ENCODE results near the gene PSME2.

DNA sequence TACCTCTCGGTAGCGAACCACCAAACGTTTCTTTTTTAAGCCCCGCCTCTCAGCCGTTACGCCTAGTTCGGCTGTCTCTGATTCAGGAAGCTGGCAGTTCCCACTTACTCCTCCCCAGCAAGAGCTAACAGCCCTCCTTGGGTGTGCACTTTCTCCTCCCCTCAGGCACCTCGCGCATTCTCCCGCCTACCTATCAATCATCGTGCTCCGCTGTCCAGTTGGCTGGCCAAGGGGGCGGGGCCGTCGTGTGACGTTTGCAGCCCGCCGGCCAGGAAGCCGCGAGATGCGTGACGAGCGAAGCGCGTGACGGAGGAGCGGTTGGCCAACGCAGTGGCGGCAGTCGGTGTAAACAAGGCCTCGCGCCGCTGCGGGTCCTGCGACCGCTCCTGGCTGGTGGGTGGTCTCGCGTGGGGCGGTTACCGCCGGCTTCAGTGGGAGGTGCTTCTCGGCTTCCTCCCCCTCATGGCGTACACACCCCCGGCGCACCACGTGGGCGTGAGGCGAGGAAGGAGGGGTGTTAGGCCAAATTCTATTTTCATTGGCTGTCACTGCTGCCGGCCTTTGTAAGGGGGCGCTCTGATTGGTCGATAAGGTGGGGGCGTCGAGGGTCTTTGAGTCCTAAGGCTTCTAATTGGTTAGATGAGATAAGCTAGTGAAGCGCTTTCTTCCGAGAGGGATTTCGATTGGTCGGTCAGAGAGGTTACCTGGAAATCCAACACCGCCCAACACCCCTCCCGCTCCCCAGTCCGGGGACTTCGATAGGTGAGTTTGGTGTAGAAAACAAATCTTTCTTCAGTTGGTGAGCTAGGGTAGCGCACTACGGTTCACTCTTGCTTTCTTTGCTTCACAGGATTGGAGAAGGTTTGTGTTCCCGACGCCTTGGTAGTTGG is 31.6 kb downstream of the PSME2 start, which contains the start of the genes DCAF11 and NRL:
- TF ChIP-seq, protein P1, sequence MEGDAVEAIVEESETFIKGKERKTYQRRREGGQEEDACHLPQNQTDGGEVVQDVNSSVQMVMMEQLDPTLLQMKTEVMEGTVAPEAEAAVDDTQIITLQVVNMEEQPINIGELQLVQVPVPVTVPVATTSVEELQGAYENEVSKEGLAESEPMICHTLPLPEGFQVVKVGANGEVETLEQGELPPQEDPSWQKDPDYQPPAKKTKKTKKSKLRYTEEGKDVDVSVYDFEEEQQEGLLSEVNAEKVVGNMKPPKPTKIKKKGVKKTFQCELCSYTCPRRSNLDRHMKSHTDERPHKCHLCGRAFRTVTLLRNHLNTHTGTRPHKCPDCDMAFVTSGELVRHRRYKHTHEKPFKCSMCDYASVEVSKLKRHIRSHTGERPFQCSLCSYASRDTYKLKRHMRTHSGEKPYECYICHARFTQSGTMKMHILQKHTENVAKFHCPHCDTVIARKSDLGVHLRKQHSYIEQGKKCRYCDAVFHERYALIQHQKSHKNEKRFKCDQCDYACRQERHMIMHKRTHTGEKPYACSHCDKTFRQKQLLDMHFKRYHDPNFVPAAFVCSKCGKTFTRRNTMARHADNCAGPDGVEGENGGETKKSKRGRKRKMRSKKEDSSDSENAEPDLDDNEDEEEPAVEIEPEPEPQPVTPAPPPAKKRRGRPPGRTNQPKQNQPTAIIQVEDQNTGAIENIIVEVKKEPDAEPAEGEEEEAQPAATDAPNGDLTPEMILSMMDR (IDR thresholded peaks at IDR 0.05), result peak in 2 of 12 donors; percentile 22 to 36
- TF ChIP-seq POLR2A (IDR thresholded peaks at IDR 0.05), result peak in 1 of 2 donors; percentile 9

All from heart left ventricle (tissue), 13 donors.